GM19025 (cell line): ENCODE data around the gene RBM17.
"Not testable (repeated sequence)": the region's sequence is repeated elsewhere in the genome, so short reads cannot be mapped to it uniquely, and the experiment has no call there.

ENCODE experiments used
- ATAC-seq: cut with Tn5 transposase; IDR thresholded peaks from one replicate; pipeline ENCODE4 v1.9.1; 2021; ENCODE audit warnings: mild to moderate bottlenecking, low read depth, moderate library complexity; ENCODE audit not compliant: unreplicated experiment

The RBM17 gene

DNA sequence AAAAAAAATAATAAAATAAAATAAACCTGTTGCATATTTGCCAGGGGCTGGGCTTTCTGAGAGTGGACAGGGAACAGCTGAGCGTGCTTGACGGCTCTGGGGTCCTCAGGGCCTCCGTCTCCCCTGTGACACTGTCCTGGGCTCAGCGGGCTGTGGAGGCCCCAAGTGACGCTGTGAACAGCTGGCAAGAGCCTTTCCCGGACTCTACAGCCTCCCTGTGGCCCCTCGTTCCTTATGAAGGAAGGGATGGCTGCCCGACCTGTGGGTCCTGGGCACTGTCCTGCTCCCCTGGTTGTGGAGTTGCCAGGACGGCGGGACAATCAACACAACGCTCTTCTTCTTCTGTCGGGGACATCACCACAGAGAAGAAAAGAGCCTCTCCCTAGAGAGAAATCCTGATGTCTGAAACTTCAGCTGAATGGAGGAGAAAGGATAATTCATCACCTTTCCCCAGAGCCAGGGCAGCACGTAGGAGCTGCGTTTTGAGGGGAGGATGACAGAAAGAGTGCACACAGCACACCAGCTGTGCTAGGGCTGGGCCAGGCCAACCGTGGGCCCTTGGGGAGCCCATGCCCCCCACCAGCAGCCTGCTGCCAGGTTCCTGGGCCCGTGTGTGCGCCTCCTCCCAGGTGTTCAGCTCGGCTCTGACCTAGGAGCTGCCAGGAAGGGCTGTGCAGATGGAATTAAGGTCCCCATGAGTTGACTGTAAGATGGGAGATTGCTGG, 45.4 kb downstream of the RBM17 start:
- ATAC-seq: no peak

DNA sequence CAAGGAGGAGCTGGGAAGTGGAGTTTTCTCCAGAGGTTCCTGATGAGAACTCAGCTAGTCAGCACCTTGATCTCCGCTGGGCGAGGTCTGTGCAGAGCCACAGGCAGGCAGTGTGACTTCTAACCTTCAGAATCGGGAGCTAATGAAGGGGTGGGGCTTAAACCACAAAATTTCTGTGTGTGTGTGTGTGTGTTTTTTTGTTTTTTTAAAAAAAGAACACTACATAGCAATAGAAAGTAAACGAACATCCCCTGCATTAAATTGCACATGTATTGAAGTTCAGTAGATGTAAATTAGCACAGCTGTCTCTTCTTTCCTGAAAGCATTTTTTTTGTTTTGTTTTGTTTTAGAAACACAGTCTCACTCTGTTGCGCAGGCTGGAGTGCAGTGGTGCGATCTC, 46.2 kb downstream of the RBM17 start:
- no peak for ATAC-seq

DNA sequence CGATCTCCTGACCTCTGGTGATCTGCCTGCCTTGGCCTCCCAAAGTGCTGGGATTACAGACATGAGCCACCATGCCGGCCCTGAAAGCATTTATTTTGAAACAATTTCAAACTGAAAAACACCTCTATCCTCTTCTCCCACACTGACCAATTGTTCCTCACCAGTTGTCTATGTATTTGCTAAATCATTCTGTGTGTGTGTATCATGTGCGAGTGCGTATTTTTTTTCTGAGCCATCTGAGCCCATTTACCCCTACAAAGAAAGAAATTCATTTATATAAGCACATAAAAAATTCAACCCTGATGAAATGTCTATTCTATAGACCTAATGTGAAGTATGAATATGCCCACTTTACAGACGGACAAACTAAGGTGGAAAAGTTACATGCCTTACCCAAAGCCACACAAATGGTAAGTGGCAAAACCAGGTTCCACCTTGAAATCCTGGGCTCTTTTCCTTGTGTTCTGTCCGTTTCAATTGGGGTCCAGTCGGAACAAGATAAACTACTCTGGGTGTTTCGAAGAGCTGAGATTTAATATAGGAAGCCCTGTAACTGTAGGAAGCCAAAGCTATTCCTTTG, 46.8 kb downstream of the RBM17 start:
- no peak for ATAC-seq

DNA sequence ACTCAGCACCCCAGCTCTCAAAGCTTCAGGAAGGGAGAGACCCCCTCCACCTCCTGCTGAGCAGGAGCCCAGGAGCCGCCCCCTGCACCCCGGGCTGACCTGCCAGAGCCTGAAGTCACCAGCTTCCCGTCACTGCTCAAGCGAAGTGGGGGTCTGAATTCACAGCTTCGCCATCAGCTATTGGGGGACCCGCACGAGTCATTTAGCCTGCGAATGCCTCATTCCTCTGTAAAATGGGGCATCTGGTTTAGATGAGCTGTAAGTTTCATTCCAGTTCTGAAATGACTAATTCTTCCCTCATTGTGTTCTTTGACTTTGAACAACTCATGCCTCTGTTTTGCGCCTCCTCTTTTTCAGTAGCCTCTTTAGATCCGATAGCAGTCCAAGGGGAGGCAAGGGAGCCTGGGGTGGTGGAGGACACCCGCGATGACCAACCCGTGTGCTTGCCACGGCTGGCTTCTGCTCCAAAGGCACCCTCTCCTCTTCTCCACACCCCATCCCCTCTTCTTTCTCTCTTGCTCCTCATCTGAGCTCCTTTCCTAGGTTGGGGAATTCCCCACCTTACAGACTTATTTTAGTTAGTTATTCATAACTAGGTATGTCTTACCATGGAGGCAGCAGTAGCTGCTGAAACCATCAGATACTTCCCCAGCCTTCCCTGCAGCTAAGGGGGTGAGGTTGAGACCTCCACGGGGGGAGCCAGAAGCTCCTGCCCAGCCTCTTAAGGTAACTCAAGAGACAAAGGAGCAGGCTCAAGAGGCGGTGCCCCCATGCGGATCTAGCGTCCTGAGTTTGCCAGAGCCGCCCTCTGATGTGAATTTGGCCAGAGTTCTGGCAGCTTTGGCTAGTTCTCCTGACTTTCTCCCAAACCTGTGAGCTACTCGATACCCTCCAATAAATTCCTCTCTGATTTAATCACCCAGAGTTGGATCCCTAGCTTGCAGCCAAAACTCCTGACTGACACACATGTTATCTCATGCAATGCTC, 47.7 kb downstream of the RBM17 start:
- peak; percentile 40 for ATAC-seq

DNA sequence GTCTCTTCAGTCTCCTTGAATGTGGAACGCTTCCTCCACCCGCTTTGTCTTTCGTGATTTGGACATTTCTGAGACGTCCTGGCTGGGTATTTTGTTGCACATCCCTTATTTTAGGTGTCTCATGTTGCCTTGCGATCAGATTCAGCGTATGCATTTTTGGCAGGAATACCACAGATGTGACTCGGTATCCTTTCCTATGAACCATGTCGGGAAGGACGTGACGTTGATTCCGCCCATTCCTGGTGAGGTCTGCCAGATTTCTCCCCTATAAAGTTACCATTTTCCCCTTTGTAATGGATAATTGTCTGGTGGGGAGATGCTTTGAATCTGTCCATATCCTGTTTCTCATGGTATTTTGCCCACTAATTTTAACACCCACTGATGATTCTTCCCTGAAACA, 49.6 kb downstream of the RBM17 start:
- ATAC-seq: no peak

DNA sequence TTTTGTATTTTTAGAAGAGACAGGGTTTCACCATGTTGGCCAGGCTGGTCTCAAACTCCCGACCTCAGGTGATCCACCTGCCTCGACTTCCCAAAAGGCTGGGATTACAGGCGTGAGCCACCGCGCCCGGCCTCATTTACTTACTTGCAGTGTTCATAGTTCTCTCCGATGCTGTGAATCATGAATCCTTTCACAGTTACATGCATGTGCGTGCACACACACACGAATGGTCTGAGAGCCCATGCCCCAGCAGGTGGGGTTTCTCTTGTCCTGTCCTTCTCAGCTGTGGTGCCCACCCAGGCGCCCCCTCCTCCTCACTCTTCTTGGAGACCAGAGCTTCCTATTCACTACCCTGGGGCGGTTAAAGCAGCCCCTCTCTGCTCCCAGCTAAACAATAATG, 50.6 kb downstream of the RBM17 start:
- no peak for ATAC-seq

DNA sequence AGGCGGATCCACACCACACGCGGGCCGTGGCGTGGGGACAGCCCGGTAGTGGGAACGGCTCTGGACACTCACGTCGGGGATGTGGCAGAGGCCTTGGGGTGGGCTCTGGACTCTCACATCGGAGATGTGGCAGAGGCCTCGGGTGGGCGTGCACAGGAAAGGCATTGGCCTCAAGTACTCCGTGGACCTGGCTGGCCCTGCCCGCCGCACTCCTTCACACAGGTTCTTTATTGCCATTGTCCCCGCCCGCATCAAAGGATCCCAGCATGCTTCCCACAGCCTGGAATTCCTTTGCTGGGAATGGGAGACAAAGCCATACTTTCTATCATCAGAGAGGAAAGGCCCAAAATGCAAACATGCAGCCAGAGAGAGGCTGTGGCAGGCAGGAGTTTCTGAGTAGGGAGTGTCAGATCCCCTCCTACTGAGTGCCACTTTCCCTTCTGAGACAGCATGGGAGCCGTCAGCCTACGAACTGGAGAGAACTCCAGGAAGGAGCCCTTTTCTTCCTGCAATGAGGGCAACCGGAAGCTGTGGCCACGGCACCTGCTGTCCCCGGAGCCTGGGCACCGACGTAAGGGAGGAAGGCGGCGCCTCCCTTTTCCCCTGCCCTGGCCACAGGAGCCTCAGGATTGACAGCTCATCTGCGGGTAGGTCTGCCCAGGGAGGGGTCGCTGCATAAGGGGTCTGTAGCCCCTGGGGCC, 51.5 kb downstream of the RBM17 start:
- no peak for ATAC-seq

DNA sequence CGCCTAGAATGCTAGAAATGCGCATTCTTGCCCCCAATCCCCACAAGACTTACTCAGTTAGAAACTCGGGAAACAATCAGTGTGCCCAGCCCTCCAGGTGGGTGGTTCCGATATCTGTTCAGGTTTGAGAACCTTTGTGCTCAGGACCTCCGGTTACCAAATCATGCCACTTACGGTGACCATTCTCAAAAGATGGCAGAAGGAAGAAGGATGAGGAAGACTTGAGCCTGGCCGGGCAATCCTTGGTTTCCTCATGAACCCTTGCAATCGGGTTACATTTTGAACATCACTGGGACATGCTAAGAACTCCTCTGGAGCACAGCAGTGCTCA, 52.1 kb downstream of the RBM17 start:
- ATAC-seq: no peak

DNA sequence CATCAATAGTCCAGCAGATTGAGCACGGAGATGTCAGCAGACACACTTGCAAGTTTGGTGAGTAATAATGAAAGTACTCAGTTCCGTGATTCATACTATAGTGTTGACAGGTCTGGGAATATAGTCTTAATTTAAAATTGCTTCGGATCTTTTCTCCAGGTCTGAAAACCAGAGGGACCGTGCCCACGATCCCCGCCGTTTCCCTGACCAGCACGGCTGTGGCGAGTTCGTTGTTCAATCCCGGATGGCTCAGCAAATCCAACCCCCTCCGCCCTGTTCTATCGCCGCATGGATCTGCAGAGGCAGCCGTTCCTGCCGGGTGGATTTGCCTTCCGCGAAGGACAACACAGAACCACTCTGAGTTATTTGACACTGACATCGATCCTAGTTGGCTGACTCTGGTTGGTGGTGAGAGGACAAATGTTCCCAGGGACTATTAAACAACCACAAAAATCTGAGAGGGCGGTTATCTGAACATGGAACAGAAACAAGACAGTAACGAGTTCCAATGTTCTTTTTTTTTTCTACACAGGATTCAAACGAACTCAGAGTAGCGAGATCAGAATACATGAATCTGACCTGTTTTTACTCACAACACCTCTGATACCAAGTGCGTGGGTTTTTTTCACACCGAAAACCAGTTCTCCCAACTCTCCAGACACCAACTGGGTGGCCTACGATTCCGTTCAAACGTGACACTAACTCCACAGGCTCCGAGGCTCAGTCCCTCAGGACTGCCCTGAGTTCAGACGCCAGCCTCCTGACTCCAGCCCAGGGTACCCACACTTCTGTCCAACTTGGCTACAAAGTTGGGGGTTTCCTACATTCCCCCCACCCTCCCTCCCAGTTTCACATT, 52.7 kb downstream of the RBM17 start:
- peak; percentile 46 for ATAC-seq

DNA sequence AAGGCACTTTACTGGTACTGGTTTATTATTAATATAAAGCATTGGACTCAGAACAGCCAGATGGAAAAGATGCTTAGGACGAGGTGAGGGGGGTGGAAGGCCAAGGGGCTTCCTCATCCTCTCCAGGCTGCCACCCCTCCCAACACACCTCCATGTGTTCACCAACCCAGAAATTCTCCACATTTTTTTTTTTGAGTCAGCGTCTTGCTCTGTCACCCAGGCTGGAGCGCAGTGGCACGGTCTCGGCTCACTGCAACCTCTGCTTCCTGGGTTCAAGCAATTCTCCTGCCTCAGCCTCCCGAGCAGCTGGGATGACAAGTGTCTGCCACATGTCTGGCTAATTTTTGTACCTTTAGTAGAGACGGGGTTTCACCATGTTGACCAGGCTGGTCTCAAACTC, 53.4 kb downstream of the RBM17 start:
- ATAC-seq: not testable (repeated sequence)

DNA sequence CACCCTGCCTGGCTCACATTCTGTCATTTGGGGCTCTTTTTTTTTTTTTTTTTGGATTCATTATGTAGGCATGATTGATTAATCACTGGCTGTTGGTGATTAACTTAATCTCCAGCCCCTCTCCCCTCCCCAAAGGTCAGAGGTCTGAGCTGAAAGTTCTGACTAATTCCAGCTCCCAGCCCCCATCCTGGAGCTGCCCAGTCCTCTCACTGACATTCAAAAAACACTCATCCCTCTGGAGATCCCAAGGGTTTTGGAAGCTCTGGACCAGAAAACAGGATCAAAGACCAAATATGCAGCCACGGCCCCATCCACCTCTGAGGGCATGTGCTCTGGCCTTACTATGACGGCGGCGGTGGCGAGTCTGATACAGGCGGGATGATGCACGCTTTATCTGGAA, 53.8 kb downstream of the RBM17 start:
- ATAC-seq: no peak

DNA sequence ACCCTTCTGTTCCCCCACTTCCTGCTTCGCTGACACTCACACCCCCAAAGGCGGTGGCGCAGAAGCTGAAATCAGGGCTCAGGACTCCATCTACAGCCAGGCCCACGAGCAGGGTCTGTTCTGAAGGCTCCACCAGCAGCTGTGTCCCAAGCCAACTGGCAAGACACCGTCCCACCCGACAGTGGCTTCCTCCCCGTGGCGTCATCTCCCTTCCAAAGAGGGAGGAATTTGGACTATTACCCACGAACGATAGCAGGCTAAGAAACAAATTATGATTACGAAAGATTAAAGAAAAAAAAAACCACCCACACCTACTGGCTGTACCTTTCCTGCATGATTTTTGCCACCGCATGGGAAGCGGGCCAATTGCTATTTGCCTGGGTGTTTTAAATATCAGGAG, 54.3 kb downstream of the RBM17 start:
- no peak for ATAC-seq

DNA sequence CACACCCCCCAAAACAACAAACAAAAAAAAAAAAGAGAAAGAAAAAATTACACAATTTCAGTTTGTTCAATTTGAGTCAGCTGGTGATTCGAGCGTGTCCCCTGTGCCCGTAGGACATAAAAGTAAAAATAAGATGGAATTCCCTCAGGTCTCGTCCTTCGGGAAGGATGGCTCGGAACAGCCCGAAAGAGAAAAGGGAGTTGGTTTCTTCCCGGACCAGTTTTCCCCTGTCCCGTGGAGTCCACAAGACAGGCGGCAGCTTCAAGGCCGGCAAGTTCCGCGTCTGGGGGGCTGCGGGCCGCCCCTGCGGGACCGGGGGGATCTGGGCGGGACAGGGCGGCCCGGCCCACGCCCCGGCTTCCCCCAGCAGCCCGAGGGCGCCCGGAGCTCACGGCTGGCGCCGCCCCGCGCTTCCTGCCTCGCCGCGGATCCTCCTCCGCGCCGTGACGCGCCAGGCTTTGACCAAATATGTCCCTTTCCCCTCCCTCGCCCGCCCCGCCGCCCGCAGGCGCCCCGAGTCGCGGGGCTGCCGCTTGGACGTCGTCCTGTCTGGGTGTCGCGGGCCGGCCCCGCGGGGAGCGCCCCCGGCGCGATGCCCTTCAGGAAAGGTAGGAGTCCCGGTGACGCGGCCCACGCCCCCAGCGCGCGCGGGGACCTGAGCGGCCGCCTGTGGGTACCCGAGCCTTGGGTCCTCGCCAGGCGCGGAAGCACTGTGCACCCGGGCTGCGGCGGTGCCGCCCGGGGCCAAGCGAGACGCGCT, 55.8 kb downstream of the RBM17 start:
- peak; percentile 67 for ATAC-seq

DNA sequence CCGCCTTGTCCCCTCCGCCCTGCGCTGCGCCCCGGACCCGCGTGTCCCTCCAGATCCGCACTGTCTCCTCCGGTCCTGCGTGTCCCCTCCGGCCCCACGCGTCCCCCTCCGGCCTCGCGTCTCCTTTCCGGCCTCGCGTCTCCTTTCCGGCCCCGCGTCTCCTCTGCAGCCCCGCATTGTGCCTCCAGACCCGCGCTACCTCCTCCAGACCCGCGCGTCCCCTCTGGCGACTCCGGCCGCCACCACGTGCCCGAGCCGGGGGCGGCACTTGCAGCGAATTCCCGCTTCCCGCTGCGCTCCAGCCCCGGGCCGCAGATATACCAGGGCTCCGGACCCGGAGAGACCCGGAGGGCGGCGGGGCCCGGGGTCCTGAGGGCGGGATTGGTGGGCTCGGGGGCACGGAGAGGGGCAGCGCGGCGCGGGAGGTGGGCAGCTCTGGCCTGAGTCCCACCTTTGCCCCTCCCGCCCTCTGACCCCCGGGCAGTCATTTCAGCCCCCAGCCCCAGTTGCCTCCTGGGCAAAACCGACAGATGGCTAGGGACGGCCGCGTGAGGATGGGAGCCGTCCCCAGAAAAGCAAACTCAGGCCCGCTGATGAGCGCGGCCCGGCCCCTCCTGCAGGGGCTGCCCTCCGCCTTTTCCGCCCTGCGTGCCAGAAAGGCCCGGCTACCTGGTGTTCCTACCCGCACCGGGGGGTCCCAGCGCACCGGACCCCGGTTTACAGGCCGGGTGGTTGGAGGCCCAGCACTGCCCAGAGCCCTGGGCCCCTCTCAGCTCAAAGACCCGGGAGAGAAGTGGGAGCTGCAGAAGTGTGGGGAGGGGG, 56.5 kb downstream of the RBM17 start:
- ATAC-seq: no peak

DNA sequence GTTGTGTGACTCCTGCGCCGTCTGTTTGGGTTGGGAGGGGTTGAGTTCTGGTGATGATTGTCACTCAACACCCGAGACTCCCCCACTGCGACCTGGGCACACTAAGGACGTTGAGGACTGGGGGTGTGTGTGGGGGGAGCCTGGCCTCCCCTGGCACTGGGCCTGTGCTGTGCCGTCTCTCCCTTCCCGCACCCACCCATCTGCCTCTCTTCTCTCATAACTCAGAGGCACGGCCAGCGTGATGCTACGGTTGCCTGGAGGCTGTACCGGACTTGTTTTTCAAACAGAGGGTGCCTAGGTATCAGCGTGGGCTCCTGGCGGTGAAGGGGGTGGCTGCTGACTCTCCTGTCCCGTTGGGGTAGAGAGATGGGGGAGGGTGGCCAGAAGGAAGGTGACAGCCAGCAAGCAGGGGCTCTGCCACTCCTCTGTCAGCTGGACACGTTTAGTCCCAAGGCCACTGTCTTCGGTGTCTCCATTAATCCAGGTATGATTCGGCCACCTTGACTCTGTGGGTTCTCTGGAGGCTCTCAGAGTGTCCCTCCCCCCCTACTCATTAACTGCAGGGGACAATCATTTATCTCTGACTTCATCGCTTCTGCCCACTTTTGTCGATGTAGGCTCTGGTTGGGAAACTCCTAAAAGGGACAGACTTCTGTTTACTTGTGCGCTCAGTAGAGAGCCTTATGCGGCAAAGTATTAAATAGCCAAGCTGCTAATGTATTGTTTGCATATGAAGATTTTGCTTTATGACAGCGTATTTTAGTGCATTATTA, 57.4 kb downstream of the RBM17 start:
- ATAC-seq: no peak

DNA sequence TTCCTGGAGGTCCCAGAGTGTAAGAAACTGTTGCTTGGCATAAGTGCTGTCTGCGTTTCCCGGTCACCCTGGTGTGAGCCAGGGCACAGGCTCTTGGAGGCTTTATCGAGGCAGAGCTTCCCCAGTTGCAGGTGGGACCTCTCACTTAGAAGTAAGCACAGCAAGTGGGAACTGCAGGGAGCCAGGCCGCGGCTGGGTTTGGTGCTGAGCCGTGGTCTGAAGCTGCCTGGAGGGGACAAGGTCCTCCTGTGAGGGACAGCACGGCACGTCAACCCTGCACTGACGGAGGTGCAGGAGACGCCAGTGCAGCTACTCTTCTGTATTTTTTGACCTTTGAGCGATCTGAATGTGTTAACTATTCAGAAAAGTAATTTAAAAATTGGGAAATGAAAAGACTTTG, 58.1 kb downstream of the RBM17 start:
- no peak for ATAC-seq

DNA sequence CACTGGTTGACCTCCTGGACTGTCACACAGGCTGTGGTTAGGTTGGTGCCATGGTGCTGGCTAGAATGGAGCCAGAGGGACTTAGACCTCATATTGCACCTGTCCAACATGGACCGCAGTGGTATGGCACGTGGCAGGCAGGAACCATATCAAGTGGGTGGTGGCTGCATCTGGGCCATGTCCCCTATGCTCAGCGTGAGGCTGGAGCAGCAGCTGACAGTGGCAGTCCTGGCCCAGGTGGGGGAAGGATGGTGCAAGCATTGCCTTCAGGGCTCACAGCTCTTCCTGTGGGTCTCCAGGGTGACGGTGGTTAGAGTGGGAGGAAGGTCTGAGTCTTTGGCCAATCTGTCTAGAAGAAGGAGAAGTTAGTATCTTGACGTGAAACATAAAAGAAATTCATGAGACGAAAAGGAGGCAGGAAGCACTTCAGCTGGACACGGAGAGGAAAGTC, 59.4 kb downstream of the RBM17 start:
- no peak for ATAC-seq

DNA sequence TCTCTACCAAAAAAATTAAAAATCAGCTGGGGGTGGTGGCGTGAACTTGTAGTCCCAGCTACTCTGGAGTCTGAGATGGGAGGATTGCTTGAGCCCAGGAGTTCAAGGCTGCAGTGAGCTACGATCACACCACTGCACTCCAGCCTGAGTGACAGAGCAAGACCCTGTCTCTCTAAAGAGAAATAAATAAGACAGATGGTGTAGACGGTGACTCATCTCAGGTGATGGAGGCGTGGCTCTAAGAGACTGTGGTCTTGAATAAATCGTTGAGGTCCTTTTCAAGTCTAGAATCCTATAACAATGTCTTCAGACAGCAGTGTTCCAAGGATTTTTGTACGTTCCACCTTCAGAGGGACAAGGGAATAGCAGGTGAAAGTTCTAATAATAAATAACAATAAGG, 60.1 kb downstream of the RBM17 start:
- ATAC-seq: no peak
